SK-N-SH treated with all-trans-retinoic acid at 6 μM for 48 hours (cell line): ENCODE measurements around the gene KRT74.

Experiments
- ATAC-seq: fragments of 200-7000 bp; cut with Tn5 transposase; 3 replicates; pipeline ENCODE4 v1.9.1; 2020; ENCODE audit warnings: mild to moderate bottlenecking, moderate library complexity
- ARNTL ChIP-seq: fragments of 450-650 bp; formaldehyde crosslinking; IDR thresholded peaks from 2 replicates; pipeline ENCODE4 v1.5.0; 2020; ENCODE audit warnings: low read depth, mild to moderate bottlenecking, moderate library complexity, borderline replicate concordance
- BACH2 ChIP-seq: fragments of 250-450 bp; sonication (Bioruptor Pico); IDR thresholded peaks from 2 replicates; pipeline ENCODE4 v1.9.0; 2021; ENCODE audit warnings: mild to moderate bottlenecking, borderline replicate concordance
- GLIS3 ChIP-seq: fragments of 250-450 bp; sonication (Bioruptor Pico); IDR thresholded peaks from 2 replicates; pipeline ENCODE4 v1.5.0; 2020; ENCODE audit warnings: mild to moderate bottlenecking, moderate library complexity
- ISL1 ChIP-seq: fragments of 250-450 bp; sonication (Bioruptor Pico); IDR thresholded peaks from 2 replicates; pipeline ENCODE4 v2.1.2; 2022; ENCODE audit warnings: mild to moderate bottlenecking, moderate library complexity
- PATZ1 ChIP-seq: fragments of 250-450 bp; sonication (Bioruptor Pico); IDR thresholded peaks from 2 replicates; pipeline ENCODE4 v1.8.0; 2020; ENCODE audit warnings: mild to moderate bottlenecking, moderate library complexity, borderline replicate concordance
- PPARA ChIP-seq: fragments of 250-450 bp; sonication (Bioruptor Pico); IDR thresholded peaks from 2 replicates; pipeline ENCODE4 v1.5.0; 2020; ENCODE audit warnings: mild to moderate bottlenecking, borderline replicate concordance
- SNAI2 ChIP-seq: fragments of 250-450 bp; sonication (Bioruptor Pico); IDR thresholded peaks from 2 replicates; pipeline ENCODE4 v1.5.0; 2020; ENCODE audit warnings: mild to moderate bottlenecking, moderate library complexity
- TCF4 ChIP-seq: fragments of 250-450 bp; sonication (Bioruptor Pico); IDR thresholded peaks from 2 replicates; pipeline ENCODE4 v1.8.0; 2021; ENCODE audit warnings: mild to moderate bottlenecking, moderate library complexity, borderline replicate concordance
- TOX ChIP-seq: fragments of 250-450 bp; sonication (Bioruptor Pico); IDR thresholded peaks from 2 replicates; pipeline ENCODE4 v1.8.0; 2021; ENCODE audit warnings: mild to moderate bottlenecking, moderate library complexity, borderline replicate concordance
- TSHZ2 ChIP-seq: fragments of 250-450 bp; sonication (Bioruptor Pico); IDR thresholded peaks from 2 replicates; pipeline ENCODE4 v1.5.0; 2020; ENCODE audit warnings: mild to moderate bottlenecking, moderate library complexity
- ZC3H10 ChIP-seq: fragments of 250-450 bp; sonication (Bioruptor Pico); IDR thresholded peaks from 2 replicates; pipeline ENCODE4 v1.5.1; 2021; ENCODE audit warnings: mild to moderate bottlenecking, moderate library complexity
- ZFP3 ChIP-seq: fragments of 250-450 bp; sonication (Bioruptor Pico); IDR thresholded peaks from 2 replicates; pipeline ENCODE4 v1.5.0; 2020; ENCODE audit warnings: mild to moderate bottlenecking, moderate library complexity
- ZFP30 ChIP-seq: fragments of 450-650 bp; formaldehyde crosslinking; IDR thresholded peaks from 2 replicates; pipeline ENCODE4 v1.5.0; 2022; ENCODE audit warnings: mild to moderate bottlenecking, moderate library complexity
- ZNF70 ChIP-seq: fragments of 450-650 bp; formaldehyde crosslinking; IDR thresholded peaks from 2 replicates; pipeline ENCODE4 v1.5.0; 2020; ENCODE audit warnings: mild to moderate bottlenecking, moderate library complexity
- ZNF8 ChIP-seq: fragments of 450-650 bp; formaldehyde crosslinking; IDR thresholded peaks from 2 replicates; pipeline ENCODE4 v1.5.0; 2020; ENCODE audit warnings: mild to moderate bottlenecking, moderate library complexity
- TF ChIP-seq, protein P1 (sequence below): fragments of 250-450 bp; sonication (Bioruptor Pico); IDR thresholded peaks from 2 replicates; pipeline ENCODE4 v1.8.0; 2021; ENCODE audit warnings: low read depth, mild to moderate bottlenecking, moderate library complexity, borderline replicate concordance
- TF ChIP-seq, protein P2 (sequence below): fragments of 250-450 bp; sonication (Bioruptor Pico); IDR thresholded peaks from 2 replicates; pipeline ENCODE4 v1.5.1; 2020; ENCODE audit warnings: low read depth, mild to moderate bottlenecking, moderate library complexity

The KRT74 gene

GRCh38 chr12:52580496-52580895 is 6.9 kb upstream of the KRT74 start (continued):
- TF ChIP-seq GLIS3 (CRISPR knock-in tag) (no peak), TSHZ2 (CRISPR knock-in tag) (no peak), ZFP3 (no peak)
- TF ChIP-seq, all 23 proteins: peak for 0

DNA sequence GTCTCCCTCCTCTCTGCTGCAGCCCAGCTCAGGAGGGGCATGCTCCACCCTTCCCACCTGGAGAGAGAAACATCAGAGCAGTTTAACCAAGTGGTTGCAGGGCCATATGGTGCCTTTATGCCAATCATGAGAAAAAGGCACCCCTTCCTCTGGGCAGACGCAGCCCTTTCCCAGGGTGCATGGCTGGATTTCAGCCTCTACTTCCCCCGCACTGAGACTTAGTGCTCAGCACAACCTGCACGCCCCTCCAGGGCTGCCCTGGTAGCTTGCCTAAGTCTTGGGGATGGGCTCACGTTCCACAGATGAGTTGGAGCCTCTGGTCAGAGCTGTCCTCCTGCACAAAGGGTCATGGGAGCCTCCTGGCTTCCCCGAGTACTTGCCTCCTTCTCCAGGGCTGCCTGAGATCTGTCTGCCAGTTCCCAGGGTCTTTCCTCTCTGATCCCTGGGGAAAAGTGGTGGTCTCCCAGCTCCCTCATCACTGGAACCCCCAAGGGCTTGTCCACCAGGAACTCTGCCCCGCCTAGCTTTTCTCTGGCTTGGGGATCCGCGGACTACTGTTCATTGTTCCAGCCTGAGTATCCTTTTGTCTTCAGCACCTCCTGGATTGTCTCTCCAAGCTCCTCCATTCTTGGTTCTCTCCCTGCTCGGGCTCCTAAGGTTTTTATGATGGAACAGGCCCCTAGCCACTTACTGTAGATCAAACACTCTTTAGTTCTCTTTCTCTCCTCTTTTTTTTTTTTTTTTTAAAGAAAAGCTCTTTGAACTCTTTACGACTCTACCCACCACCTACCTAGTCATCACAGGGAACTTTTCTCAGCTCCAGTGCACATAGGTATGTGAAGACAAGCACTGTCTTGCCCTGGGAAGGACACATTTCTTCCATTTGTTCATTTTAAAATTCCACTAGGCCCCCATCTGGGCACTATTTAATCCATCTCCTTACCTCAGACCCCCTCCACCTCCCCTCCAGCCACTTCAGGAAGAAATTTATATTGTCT is 6.1 kb upstream of the KRT74 start:
- TF ChIP-seq ZFP30 (no peak), ISL1 (CRISPR knock-in tag) (no peak), SNAI2 (CRISPR knock-in tag) (no peak), ARNTL (CRISPR knock-in tag) (no peak), TSHZ2 (CRISPR knock-in tag) (no peak), PPARA (no peak), ZFP3 (no peak), ZNF8 (CRISPR knock-in tag) (no peak), GLIS3 (CRISPR knock-in tag) (no peak), PATZ1 (CRISPR knock-in tag) (no peak), ZNF70 (CRISPR knock-in tag) (no peak), BACH2 (CRISPR knock-in tag) (no peak), TOX (no peak)
- TF ChIP-seq, protein P1, sequence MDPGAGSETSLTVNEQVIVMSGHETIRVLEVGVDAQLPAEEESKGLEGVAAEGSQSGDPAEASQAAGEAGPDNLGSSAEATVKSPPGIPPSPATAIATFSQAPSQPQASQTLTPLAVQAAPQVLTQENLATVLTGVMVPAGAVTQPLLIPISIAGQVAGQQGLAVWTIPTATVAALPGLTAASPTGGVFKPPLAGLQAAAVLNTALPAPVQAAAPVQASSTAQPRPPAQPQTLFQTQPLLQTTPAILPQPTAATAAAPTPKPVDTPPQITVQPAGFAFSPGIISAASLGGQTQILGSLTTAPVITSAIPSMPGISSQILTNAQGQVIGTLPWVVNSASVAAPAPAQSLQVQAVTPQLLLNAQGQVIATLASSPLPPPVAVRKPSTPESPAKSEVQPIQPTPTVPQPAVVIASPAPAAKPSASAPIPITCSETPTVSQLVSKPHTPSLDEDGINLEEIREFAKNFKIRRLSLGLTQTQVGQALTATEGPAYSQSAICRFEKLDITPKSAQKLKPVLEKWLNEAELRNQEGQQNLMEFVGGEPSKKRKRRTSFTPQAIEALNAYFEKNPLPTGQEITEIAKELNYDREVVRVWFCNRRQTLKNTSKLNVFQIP (CRISPR knock-in tag) = no peak
- TF ChIP-seq, protein P2, sequence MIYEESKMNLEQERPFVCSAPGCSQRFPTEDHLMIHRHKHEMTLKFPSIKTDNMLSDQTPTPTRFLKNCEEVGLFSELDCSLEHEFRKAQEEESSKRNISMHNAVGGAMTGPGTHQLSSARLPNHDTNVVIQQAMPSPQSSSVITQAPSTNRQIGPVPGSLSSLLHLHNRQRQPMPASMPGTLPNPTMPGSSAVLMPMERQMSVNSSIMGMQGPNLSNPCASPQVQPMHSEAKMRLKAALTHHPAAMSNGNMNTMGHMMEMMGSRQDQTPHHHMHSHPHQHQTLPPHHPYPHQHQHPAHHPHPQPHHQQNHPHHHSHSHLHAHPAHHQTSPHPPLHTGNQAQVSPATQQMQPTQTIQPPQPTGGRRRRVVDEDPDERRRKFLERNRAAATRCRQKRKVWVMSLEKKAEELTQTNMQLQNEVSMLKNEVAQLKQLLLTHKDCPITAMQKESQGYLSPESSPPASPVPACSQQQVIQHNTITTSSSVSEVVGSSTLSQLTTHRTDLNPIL (CRISPR knock-in tag) = no peak
- no peak for ATAC-seq

DNA sequence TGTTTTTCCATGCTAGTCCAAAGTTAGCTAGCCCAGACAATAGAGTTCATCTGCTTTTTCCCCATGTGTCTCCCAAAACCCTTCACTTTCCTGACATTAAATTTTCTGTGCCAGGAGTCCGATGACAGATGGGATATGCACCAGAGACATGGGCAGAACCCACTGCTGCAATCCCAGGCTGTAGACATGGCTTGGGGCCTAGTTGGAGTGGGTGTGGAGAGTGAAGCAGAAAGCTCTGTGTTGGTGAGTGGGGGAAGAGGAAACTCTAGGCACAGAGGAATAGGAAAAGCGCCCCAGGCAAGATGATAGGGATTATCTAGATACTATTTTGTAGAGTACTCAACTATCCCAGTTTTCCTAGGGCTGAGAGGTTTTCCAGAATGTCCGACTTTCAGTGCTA is 4.8 kb upstream of the KRT74 start:
- TF ChIP-seq, protein P1 (CRISPR knock-in tag) = no peak
- TF ChIP-seq ZNF70 (CRISPR knock-in tag) = no peak
- no peak for TF ChIP-seq ISL1 (CRISPR knock-in tag)
- TF ChIP-seq PPARA = no peak
- no peak for TF ChIP-seq TCF4 (CRISPR knock-in tag)
- TF ChIP-seq ARNTL (CRISPR knock-in tag) = no peak
- TF ChIP-seq ZC3H10 (CRISPR knock-in tag) = no peak
- TF ChIP-seq ZFP30 = no peak
- TF ChIP-seq GLIS3 (CRISPR knock-in tag) = no peak
- TF ChIP-seq BACH2 (CRISPR knock-in tag) = no peak
- TF ChIP-seq, protein P2 (CRISPR knock-in tag) = no peak
- TF ChIP-seq, all 23 proteins: peak for 0
- no peak for ATAC-seq
